ENCODE measurements around the gene FOXP3.

The FOXP3 gene

GRCh38 chrX:49206543-49206942, 58.0 kb downstream of the FOXP3 start:
- TF ChIP-seq CTCF (conservative IDR thresholded peaks at IDR 0.05; ENCODE audit: control insufficient read depth, insufficient read depth, low read depth, low read length): no peak
- H3K4me3 ChIP-seq (ENCODE audit: control insufficient read depth, low read depth, low read length): no peak overlapping the region
- DNase-seq (ENCODE audit: low read depth): no peak

- TF ChIP-seq CTCF (conservative IDR thresholded peaks at IDR 0.05; ENCODE audit: control insufficient read depth, insufficient read depth, low read depth, low read length): no peak
Observed at GRCh38 chrX:49205443-49205842, 59.1 kb downstream of the FOXP3 start.

GRCh38 chrX:49204709-49205108, 59.8 kb downstream of the FOXP3 start:
- DNase-seq (ENCODE audit: low read depth): no peak
- no peak for TF ChIP-seq CTCF (conservative IDR thresholded peaks at IDR 0.05; ENCODE audit: control insufficient read depth, insufficient read depth, low read depth, low read length)
- no peak overlapping the region for H3K4me3 ChIP-seq (ENCODE audit: control insufficient read depth, low read depth, low read length)

More at GRCh38 chrX:49205443-49205842, 59.1 kb downstream of the FOXP3 start:
- no peak overlapping the region for H3K4me3 ChIP-seq (ENCODE audit: control insufficient read depth, low read depth, low read length)
- DNase-seq (ENCODE audit: low read depth): no peak

- TF ChIP-seq CTCF (conservative IDR thresholded peaks at IDR 0.05; ENCODE audit: control insufficient read depth, insufficient read depth, low read depth, low read length): no peak
- DNase-seq (ENCODE audit: low read depth): no peak
Observed at GRCh38 chrX:49204017-49204416, 60.5 kb downstream of the FOXP3 start.

GRCh38 chrX:49203536-49203935, 61.0 kb downstream of the FOXP3 start:
- TF ChIP-seq CTCF (conservative IDR thresholded peaks at IDR 0.05; ENCODE audit: control insufficient read depth, insufficient read depth, low read depth, low read length): no peak
- no peak overlapping the region for H3K4me3 ChIP-seq (ENCODE audit: control insufficient read depth, low read depth, low read length)
- DNase-seq (ENCODE audit: low read depth): no peak

More at GRCh38 chrX:49204017-49204416, 60.5 kb downstream of the FOXP3 start:
- H3K4me3 ChIP-seq (ENCODE audit: control insufficient read depth, low read depth, low read length): no peak overlapping the region

- TF ChIP-seq CTCF (conservative IDR thresholded peaks at IDR 0.05; ENCODE audit: control insufficient read depth, insufficient read depth, low read depth, low read length): no peak
- no peak for DNase-seq (ENCODE audit: low read depth)
- H3K4me3 ChIP-seq (ENCODE audit: control insufficient read depth, low read depth, low read length): no peak overlapping the region
Observed at GRCh38 chrX:49202022-49202421, 62.5 kb downstream of the FOXP3 start.
